Measurements from ENCODE around the gene AGXT2. TPM values are rescaled to one million over a fixed set of nuclear protein-coding genes. Genes with fewer than 3 reads are reported as not detected.

Gene AGXT2
- total and polyA plus RNA-seq, 2 donors (not counting 3 experiments of a cell fraction or from before 2014, with no cell fraction given): not detected

DNA sequence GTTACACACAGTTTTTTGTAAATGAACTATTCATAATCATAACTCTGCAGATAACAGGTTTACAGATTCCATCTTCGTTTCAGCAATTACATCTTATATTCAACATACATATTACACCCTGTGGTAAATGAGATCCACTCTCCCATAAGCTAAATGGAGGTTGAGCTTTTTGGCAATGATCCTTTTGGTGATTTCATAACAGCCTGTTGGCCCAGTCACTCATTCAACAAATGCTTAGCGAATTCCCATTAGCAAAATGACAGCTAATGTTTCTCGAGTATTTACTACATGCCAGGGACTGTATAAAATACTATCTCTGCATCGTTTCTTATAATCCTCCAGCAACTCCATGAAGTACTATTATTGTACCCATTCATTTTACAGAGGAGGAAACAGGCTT, 25.4 kb upstream of the AGXT2 start:
- Histone ChIP-seq H3K9me1 (replicated peaks; ENCODE audit: control insufficient read depth, extremely low read depth, insufficient read depth, low read length) (no peaks in the 10 kb centered on the region), H3K4me1 (ENCODE audit: control insufficient read depth, extremely low read depth, insufficient read depth, low read length) (no peaks in the 10 kb centered on the region), H3K9me3 (replicated peaks; ENCODE audit: control insufficient read depth, insufficient read depth, low read length) (no peaks in the 10 kb centered on the region), H3K4me3 (replicated peaks in 1 of 3; ENCODE audit: insufficient read depth in 1 of 3, low read depth in 1 of 3, low read length in 3 of 3) (no peak overlapping the region), H3K79me2 (ENCODE audit: control insufficient read depth, insufficient read depth, low read length) (no peaks in the 10 kb centered on the region), H4K20me1 (replicated peaks; ENCODE audit: control insufficient read depth, extremely low read depth, insufficient read depth, low read length) (no peaks in the 10 kb centered on the region), H3K27me3 (ENCODE audit: control insufficient read depth in 2 of 2, insufficient read depth in 2 of 2, low read length in 2 of 2) (no peaks in the 10 kb centered on the region), H3K9ac (replicated peaks; ENCODE audit: extremely low read depth, insufficient read depth, low read length) (no peak overlapping the region), H3K27ac (ENCODE audit: insufficient read depth, low read depth, low read length) (no peak overlapping the region), H3K4me2 (ENCODE audit: insufficient read depth, low read length) (no peak overlapping the region), H2AFZ (ENCODE audit: low read depth, low read length) (no peak overlapping the region), H3K36me3 (ENCODE audit: control insufficient read depth in 2 of 2, extremely low read depth in 1 of 2, insufficient read depth in 2 of 2, low read length in 2 of 2) (no peaks in the 10 kb centered on the region)
- DNase-seq (ENCODE audit: low read depth, low spot score) (no peak), FAIRE-seq (no peak)
- intact Hi-C loops (cut with micrococcal nuclease) (no loop called here), dilution Hi-C loops (cut with MboI; ENCODE audit: extremely low pct_ligation_motif_present, low sequenced_read_pairs) (no loop called here)
- TF ChIP-seq FOS (IDR thresholded peaks at IDR 0.05; ENCODE audit: borderline replicate concordance, insufficient read depth, low read length): no peak
- no peak for TF ChIP-seq EZH2 (IDR thresholded peaks at IDR 0.05; ENCODE audit: borderline replicate concordance, low read depth, low read length, severe bottlenecking)
- no peak for TF ChIP-seq MYC (IDR thresholded peaks at IDR 0.05; ENCODE audit: low read depth, low read length)
- CTCF ChIA-PET: no interaction called here
- POLR2A ChIA-PET: no interaction called here
- no TSS peak for BruUV-seq (replicated peaks)

DNA sequence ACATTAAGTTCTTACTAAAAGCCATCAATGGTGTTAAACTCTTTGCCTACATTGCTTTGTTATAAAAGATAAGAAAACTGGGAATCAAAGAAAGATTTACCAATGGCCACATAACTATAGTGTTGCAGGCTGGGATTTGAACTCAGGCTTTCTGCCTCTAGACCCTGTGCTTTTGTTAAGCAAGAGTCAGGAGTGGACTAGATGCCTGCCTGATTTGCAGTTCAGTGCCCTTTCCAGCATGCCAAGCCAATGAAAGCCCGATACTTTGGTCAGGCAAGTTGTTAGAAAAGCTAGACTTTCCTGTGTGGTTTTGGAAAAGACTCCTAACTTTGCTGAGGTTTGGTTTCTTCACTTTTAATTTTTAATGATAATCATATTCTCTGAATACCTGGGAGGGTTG, 21.4 kb upstream of the AGXT2 start:
- no peaks in the 10 kb centered on the region for H3K79me2 ChIP-seq (ENCODE audit: control insufficient read depth, insufficient read depth, low read length)
- no TSS peak for BruUV-seq (replicated peaks)
- dilution Hi-C loops (cut with MboI; ENCODE audit: extremely low pct_ligation_motif_present, low sequenced_read_pairs) (no loop called here), intact Hi-C loops (cut with micrococcal nuclease) (no loop called here)
- H3K9ac ChIP-seq (replicated peaks; ENCODE audit: extremely low read depth, insufficient read depth, low read length): no peak overlapping the region
- no peaks in the 10 kb centered on the region for H3K9me3 ChIP-seq (replicated peaks; ENCODE audit: control insufficient read depth, insufficient read depth, low read length)
- DNase-seq (ENCODE audit: low read depth, low spot score) (no peak), FAIRE-seq (no peak)
- no peaks in the 10 kb centered on the region for H4K20me1 ChIP-seq (replicated peaks; ENCODE audit: control insufficient read depth, extremely low read depth, insufficient read depth, low read length)
- no peak overlapping the region for H2AFZ ChIP-seq (ENCODE audit: low read depth, low read length)
- no peaks in the 10 kb centered on the region for H3K36me3 ChIP-seq (ENCODE audit: control insufficient read depth in 2 of 2, extremely low read depth in 1 of 2, insufficient read depth in 2 of 2, low read length in 2 of 2)
- H3K4me1 ChIP-seq (ENCODE audit: control insufficient read depth, extremely low read depth, insufficient read depth, low read length): no peaks in the 10 kb centered on the region
- no peak overlapping the region for H3K27ac ChIP-seq (ENCODE audit: insufficient read depth, low read depth, low read length)
- no peaks in the 10 kb centered on the region for H3K9me1 ChIP-seq (replicated peaks; ENCODE audit: control insufficient read depth, extremely low read depth, insufficient read depth, low read length)
- POLR2A ChIA-PET: no interaction called here
- no peak overlapping the region for H3K4me2 ChIP-seq (ENCODE audit: insufficient read depth, low read length)
- H3K27me3 ChIP-seq (ENCODE audit: control insufficient read depth in 2 of 2, insufficient read depth in 2 of 2, low read length in 2 of 2): no peaks in the 10 kb centered on the region
- H3K4me3 ChIP-seq (replicated peaks in 1 of 3; ENCODE audit: insufficient read depth in 1 of 3, low read depth in 1 of 3, low read length in 3 of 3): no peak overlapping the region
- CTCF ChIA-PET: no interaction called here
- TF ChIP-seq MYC (IDR thresholded peaks at IDR 0.05; ENCODE audit: low read depth, low read length): no peak

Data from endothelial cell of umbilical vein (primary cell).